SIG-M5 treated with dmso at 0.1 percent for 504 hours (cell line): ENCODE results near the gene CSF2RB.
"Not testable (repeated sequence)": the region's sequence is repeated elsewhere in the genome, so short reads cannot be mapped to it uniquely, and the experiment has no call there.

Source experiments
- DNase-seq: peaks from one replicate; lab custom pipeline; 2025; ENCODE audit not compliant: unreplicated experiment; lab: John Stamatoyannopoulos, UW

CSF2RB gene

GRCh38 chr22:36961626-36962025, 48.2 kb downstream of the CSF2RB start:
- DNase-seq, result no peak

DNA sequence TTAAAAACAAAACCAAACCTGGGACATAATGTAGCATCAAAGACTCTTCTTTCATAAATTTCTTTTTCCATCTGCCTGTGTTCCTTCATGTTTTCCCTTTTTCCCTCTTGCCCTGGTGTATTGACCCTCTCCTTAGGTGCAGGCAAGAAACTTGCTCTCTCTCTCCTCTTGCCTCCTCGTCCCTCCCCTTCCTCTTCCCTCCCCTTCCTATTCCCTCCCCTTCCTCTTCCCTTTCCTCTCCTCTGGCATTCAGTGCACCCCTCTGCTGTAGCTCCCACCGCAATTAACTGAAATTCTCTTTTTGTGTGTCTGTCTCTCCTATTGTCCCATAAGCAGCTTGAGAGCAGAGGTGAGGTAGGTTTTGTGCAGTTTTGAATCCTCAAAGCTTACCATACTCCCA, 49.9 kb downstream of the CSF2RB start:
- DNase-seq, result no peak

GRCh38 chr22:36964106-36964505, 50.7 kb downstream of the CSF2RB start:
- DNase-seq, result no peak

- no peak for DNase-seq
Measured at GRCh38 chr22:36965696-36966095, 52.3 kb downstream of the CSF2RB start.

DNA sequence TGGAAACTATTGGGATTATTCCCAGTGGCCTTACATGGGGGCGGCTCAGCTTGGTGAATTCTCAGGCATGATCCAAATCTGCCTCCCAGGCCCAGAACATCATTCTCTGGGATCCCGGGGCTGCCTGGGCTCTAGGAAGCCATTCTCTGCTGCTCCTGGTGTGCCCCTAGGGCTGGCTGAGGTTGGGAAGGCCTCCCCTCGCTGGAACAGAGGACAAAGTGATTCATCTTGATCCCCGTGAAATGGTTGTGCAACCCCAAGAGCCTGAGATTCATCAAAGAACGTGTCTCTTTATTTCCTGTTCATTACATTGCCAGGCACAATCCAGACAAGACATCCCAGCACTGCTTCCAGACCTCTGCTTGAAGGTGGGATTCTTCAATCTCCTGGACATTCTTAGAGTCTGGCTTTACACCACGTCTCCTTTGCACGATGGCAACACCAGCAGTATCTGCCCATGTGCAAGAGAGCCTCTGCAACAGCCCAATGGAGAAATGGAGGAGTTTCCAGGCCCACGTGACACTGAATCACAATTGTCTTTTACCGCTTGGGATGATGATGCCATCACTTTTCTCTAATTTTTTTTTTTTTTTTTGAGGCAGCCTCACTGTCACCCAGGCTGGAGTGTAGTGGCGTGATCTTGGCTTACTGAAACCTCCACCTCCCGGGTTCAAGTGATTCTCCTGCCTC, 53.6 kb downstream of the CSF2RB start:
- no peak for DNase-seq

DNA sequence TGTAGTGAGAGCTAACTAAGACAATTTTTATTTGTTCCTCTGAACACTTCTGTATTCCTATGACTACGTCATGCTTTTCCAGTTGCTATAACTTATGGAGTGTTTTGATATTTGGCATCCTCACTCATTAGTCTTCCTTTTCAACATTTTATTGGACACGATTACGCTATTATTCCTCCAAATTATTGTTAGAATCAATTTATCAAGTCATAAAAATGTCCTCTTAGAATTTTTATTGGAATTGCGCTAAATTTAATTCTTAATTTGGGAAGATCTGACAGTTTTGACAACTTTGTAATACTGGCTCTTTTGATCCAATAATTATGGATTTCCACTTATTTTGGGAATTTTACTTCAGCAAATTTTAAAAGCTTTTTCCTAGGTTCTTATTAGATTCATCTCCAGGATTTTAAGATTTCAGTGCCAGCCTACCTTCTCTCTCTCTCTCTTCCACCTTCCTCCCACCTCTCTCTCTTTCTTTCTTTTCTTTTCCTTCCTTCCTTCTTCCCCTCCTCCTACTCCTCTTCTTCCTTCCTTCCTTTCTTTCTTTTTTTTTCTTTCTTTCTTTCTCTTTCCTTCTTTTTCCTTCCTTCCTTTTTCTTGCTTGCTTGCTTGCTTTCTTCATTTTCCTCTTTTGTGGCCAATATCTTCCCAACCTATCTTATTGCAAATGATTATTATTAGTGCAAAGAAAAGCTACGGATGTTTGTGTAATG, 55.0 kb downstream of the CSF2RB start:
- DNase-seq, result no peak

DNA sequence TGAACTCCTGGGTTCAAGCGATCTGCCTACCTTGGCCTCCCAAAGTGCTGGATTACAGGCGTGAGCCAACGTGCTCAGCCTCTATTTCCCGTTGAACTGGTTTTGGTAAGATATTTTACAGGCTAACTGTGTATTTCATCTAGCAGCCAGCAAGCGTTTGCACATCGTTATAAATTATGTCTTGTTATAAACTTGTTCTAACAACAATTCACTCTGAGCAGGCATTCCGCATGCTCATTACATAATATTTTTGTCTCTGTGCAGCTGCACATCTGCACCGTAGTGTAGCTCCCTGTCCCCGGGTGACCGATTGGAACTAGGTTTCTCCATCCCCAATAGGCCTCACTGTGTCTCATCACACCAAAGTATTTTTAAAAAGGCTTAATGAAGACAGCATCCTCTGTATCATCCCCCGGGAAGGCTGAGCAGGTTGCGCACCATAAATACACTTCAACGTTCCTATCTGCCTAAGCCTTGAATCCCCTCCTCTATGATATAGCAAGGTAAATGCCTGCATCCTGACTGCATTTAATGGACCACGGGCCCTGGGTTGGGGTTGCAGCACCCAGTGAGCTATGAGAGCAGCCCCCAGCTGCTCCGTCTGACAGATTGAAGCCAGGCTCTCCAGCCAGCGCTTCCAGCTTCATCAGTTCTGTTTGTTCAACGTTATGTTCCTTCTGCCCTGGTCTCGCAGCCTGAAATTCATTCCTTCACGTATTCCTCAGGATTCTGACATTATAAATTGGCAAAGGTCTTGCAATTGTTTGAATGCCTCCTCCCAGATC, 58.1 kb downstream of the CSF2RB start:
- no peak for DNase-seq

GRCh38 chr22:36976606-36977005, 63.2 kb downstream of the CSF2RB start:
- no peak for DNase-seq

GRCh38 chr22:36977401-36977861, 64.0 kb downstream of the CSF2RB start:
- DNase-seq, result no peak

DNA sequence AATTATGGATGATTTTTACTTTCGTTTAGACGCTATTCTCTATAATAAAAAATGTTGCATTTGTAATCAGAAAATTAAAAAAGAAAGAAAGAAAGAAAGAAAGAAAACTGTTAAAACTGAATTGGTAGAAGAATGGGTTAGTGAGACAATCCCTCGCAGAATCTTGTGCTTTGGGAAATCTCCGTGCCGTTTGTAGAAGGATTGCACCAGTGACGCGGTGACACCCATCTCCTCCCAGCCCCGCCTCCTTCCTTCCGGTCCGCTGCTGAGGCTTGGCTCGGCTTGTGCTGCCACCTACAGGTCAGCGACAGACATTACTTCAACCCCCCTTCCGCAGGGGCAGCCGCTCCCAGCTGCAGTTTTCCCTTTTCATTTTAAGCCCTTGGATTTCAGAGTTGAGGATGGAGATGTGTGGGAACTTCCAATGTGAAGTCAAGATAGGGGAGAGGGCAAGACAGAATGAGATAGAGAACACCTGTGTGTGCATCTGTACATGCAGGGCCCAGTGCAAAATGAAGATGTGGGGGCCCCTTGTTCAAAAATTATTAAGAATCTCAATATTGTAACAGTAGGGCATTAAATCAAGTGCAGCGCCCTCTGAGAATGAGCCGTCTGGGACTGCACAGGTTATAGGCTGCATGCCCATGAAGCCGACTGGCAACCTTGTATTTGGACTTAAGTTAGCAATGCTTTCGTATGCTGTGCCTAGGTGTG, 64.7 kb downstream of the CSF2RB start:
- DNase-seq, result peak; percentile 86

GRCh38 chr22:36979016-36979910, 65.8 kb downstream of the CSF2RB start:
- DNase-seq, result no peak

- DNase-seq, result no peak
Measured at GRCh38 chr22:36981247-36981775, 67.9 kb downstream of the CSF2RB start.

DNA sequence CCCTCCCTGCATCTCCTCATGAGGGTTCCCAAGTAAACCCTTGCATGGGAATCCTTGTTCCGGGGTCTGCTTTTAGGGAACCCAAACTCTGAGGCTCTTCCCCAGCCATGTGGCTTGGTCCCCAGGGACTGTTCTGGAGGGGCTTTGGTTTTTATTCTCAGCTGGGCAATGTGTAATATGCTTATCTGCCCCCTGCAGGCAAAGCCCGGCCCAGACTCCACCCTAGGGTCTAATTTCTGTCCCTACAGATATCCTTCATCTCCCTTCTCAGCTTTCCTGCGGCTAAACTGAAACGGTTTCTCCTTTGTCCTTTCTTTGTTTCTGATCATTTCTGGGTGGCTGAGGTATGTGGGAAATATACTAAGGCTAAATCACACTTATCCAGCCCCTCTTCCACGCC, 68.7 kb downstream of the CSF2RB start:
- DNase-seq, result no peak

- no peak for DNase-seq
Measured at GRCh38 chr22:36985211-36985889, 71.9 kb downstream of the CSF2RB start.

DNA sequence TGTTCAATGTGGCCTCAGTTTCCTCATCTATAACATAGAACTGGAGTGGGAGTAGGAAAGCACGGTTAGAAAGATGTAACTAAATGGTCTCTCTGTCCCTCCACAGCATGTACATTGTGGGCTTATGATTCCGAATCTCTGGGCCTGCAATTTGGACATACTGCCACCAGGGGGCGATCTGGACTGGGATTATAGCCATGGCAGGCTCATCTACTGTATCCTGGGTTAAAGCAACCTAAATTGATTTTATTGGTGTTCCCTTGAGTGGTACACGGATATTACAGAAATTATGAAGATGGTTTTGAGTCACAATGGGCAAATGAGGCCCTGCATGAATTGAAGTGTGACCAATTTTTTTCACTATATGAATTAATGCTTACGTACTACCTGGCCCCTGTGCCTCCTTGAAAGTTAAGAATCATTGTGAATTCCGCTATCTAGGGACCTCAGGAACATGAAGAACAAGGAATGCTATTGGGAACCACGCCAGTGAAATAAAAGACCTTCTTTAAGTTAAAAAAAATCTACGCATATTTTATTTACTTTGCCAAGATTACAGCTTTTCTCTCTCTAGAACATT, 72.9 kb downstream of the CSF2RB start:
- DNase-seq, result no peak

GRCh38 chr22:36988075-36988832, 74.8 kb downstream of the CSF2RB start:
- DNase-seq, result no peak

DNA sequence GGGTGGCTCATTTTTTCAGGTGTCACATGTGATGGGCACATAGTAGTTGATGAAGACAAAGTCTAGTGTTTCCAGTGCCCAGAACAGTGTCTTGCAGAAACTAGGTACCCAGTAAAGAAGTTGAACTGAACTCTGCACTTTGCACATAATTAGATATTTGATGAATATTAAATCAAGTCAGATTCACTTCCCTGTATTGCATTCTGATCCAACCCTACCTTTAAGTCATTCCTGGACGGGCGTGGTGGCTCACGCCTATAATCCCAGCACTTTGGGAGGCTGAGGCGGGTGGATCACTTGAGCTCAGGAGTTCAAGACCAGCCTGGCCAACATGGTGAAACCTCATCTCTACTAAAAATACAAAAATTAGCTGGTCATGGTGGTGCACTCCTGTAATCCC, 75.6 kb downstream of the CSF2RB start:
- not testable (repeated sequence) for DNase-seq
